ENCODE data around the gene TPSB2. TPM values are rescaled to one million over a fixed set of nuclear protein-coding genes. Genes with fewer than 3 reads are reported as not detected.
A peak's percentile ranks its signal among the peaks of the same experiment; 100 is the strongest.
"Not testable (repeated sequence)": the region's sequence is repeated elsewhere in the genome, so short reads cannot be mapped to it uniquely, and the experiment has no call there.

Gene TPSB2
- total RNA-seq, 4 donors from 2014 or later: 27.8 to 142 (median 91.8) TPM

- TF ChIP-seq CTCF (IDR thresholded peaks at IDR 0.05) (peak in 3 of 4 experiments; percentile 79 to 93 (median 82)), POLR2AphosphoS5 (IDR thresholded peaks at IDR 0.05) (no peak), POLR2A (IDR thresholded peaks at IDR 0.05) (peak in 1 of 2 donors; percentile 21), EP300 (IDR thresholded peaks at IDR 0.05) (no peak)
- ATAC-seq: no peak
- H3K36me3 ChIP-seq: peaks cover 0 to 31% of the 10 kb centered on the region in 2 donors
- H3K4me1 ChIP-seq: peaks cover 0 to 52% (median 14%) of the 10 kb centered on the region in 3 donors
- H3K4me3 ChIP-seq: no peak overlapping the region
- no peaks in the 10 kb centered on the region for H3K9me3 ChIP-seq
- peak overlapping the region in 3 of 4 donors; percentile 71 to 86 (median 85) for H3K27ac ChIP-seq
- no peaks in the 10 kb centered on the region for H3K27me3 ChIP-seq
- no CpG with 5 or more reads among the region's 61 CpGs for WGBS, 2 donors (ENCODE audit: low coverage in 1 of 2)
Observed at GRCh38 chr16:1194665-1195392, 35.2 kb downstream of the TPSB2 start.

- H3K36me3 ChIP-seq: peaks cover 0 to 29% of the 10 kb centered on the region in 2 donors
- H3K27ac ChIP-seq: peak overlapping the region; percentile 1 to 86 (median 78)
- H3K27me3 ChIP-seq: no peaks in the 10 kb centered on the region
- peaks cover 0 to 56% (median 14%) of the 10 kb centered on the region in 3 donors for H3K4me1 ChIP-seq
- no peak overlapping the region for H3K4me3 ChIP-seq
- no peak for ATAC-seq
- WGBS, 2 donors (ENCODE audit: low coverage in 1 of 2): 36% methylated on average over 7 of the region's 29 CpGs; no CpG with 5 or more reads in 1 of the 2 donors
- no peaks in the 10 kb centered on the region for H3K9me3 ChIP-seq
- TF ChIP-seq POLR2A (IDR thresholded peaks at IDR 0.05): no peak
Observed at GRCh38 chr16:1193825-1194581, 36.0 kb downstream of the TPSB2 start.

- Histone ChIP-seq H3K9me3 (no peaks in the 10 kb centered on the region), H3K4me3 (no peak overlapping the region), H3K36me3 (peaks cover 0 to 24% of the 10 kb centered on the region in 2 donors), H3K27ac (peak overlapping the region; percentile 26 to 86 (median 78)), H3K4me1 (peaks cover 0 to 63% (median 14%) of the 10 kb centered on the region in 3 donors), H3K27me3 (no peaks in the 10 kb centered on the region)
- peak; percentile 49 for ATAC-seq
- WGBS, 2 donors (ENCODE audit: low coverage in 1 of 2): 40% methylated on average over 2 of the region's 30 CpGs; no CpG with 5 or more reads in 1 of the 2 donors
- TF ChIP-seq POLR2A (IDR thresholded peaks at IDR 0.05) (peak in 1 of 2 donors; percentile 3), POLR2AphosphoS5 (IDR thresholded peaks at IDR 0.05) (peak; percentile 60), EP300 (IDR thresholded peaks at IDR 0.05) (no peak), CTCF (IDR thresholded peaks at IDR 0.05) (peak in 2 of 4 experiments; percentile 16 to 19)
Observed at GRCh38 chr16:1193143-1193824, 36.7 kb downstream of the TPSB2 start.

GRCh38 chr16:1192384-1193073, 37.5 kb downstream of the TPSB2 start:
- WGBS, 2 donors (ENCODE audit: low coverage in 1 of 2): 40 to 71% methylated on average over 2 to 5 of the region's 9 CpGs
- Histone ChIP-seq H3K36me3 (peaks cover 0 to 21% of the 10 kb centered on the region in 2 donors), H3K9me3 (no peaks in the 10 kb centered on the region), H3K4me3 (no peak overlapping the region), H3K4me1 (peaks cover 0 to 69% (median 14%) of the 10 kb centered on the region in 3 donors), H3K27ac (peak overlapping the region; percentile 26 to 86 (median 78)), H3K27me3 (no peaks in the 10 kb centered on the region)
- ATAC-seq: peak; percentile 65
- TF ChIP-seq EP300 (IDR thresholded peaks at IDR 0.05) (no peak), POLR2A (IDR thresholded peaks at IDR 0.05) (no peak), CTCF (IDR thresholded peaks at IDR 0.05) (peak in 1 of 4 experiments; percentile 8)

- WGBS, 2 donors (ENCODE audit: low coverage in 1 of 2): 92% methylated on average over 5 of the region's 11 CpGs; no CpG with 5 or more reads in 1 of the 2 donors
- H3K4me1 ChIP-seq: peaks cover 0 to 77% (median 14%) of the 10 kb centered on the region in 3 donors
- not testable (repeated sequence) for H3K4me3 ChIP-seq, H3K27me3 ChIP-seq, H3K9me3 ChIP-seq, ATAC-seq, H3K36me3 ChIP-seq
- H3K27ac ChIP-seq: peak overlapping the region in 3 of 4 donors; percentile 57 to 86 (median 71)
Observed at GRCh38 chr16:1190789-1191188, 39.2 kb downstream of the TPSB2 start.
